Gastrocnemius medialis (tissue), 4 donors: Measurements from ENCODE around the gene TBC1D8. TPM values are rescaled to one million over a fixed set of nuclear protein-coding genes. Genes with fewer than 3 reads are reported as not detected.

Source experiments
- ATAC-seq, 2 donors: fragments of 150-250 bp; one replicate each; pipeline ENCODE4 v1.9.1; 2016
- DNase-seq, 2 donors: peaks; one replicate each; pipeline ENCODE4 v3.0.0-alpha.2; 2019
- H3K27ac ChIP-seq, 4 donors: fragments of 200-600 bp; sonication (generic); 1 replicate in 1 of 4; 2 replicates in 3 of 4; pipeline ENCODE4 v1.5.1; 2016 to 2018; ENCODE audit warnings: mild to moderate bottlenecking in 2 of 4, moderate library complexity in 1 of 4
- H3K27me3 ChIP-seq, 3 donors: fragments of 200-600 bp; sonication (generic) in 2 of 3; 1 replicate in 1 of 3; 2 replicates in 2 of 3; pipeline versions ENCODE4 v1.5.1 to v1.6.0; 2016 to 2019; ENCODE audit warnings: mild to moderate bottlenecking in 1 of 3, moderate library complexity in 1 of 3
- H3K36me3 ChIP-seq, 2 donors: fragments of 200-600 bp; sonication (generic) in 1 of 2; one replicate each; pipeline ENCODE4 v1.5.1; 2017 to 2018
- H3K4me1 ChIP-seq, 2 donors: fragments of 200-600 bp; sonication (generic) in 1 of 2; one replicate each; pipeline ENCODE4 v1.5.1; 2016 to 2017; ENCODE audit warnings: mild to moderate bottlenecking in 2 of 2
- H3K4me3 ChIP-seq, 4 donors: fragments of 200-600 bp; sonication (generic) in 3 of 4; 1 replicate in 1 of 4; 2 replicates in 3 of 4; pipeline ENCODE4 v1.5.1; 2016 to 2019; ENCODE audit warnings: mild to moderate bottlenecking in 2 of 4
- H3K9me3 ChIP-seq, 3 donors: fragments of 200-600 bp; sonication (generic) in 2 of 3; 1 replicate in 1 of 3; 2 replicates in 2 of 3; pipeline ENCODE4 v1.5.1; 2016 to 2019
- CTCF ChIP-seq, 5 experiments: fragments of 450-650 bp in 3 of 5; fragments of 200-600 bp in 2 of 5; sonication (generic) in 2 of 5; IDR thresholded peaks in 4 of 5; conservative IDR thresholded peaks in 1 of 5; 1 replicate in 4 of 5; 2 replicates in 1 of 5; pipeline ENCODE4 v1.5.1; 2016 to 2019; ENCODE audit warnings: antibody characterized with exemption in 5 of 5, mild to moderate bottlenecking in 3 of 5, moderate library complexity in 3 of 5
- POLR2A ChIP-seq, 2 donors: fragments of 450-650 bp; IDR thresholded peaks; one replicate each; pipeline ENCODE4 v1.6.1; 2017; ENCODE audit warnings: antibody characterized with exemption in 2 of 2, mild to moderate bottlenecking in 2 of 2, moderate library complexity in 2 of 2
- in situ Hi-C, 4 donors: fragments of 200-750 bp; cut with MboI; loops; one replicate each; pipeline versions ENCODE4 v1.15.0 to v1.8.0; 2017; ENCODE audit warnings: low sequenced_read_pairs in 4 of 4
- intact Hi-C: fragments of 100-400 bp; cut with DNase I; formaldehyde crosslinking; loops from one replicate; pipeline ENCODE4 v1.15.1; 2023; ENCODE audit warnings: low total_unique reads
- total RNA-seq, 4 donors: library from RNA; depleted of rRNA; stranded (reverse); fragments of >200 nt; gene quantifications; one replicate each; pipeline versions ENCODE4 v1.1.0 to v1.2.3, GENCODE V29; 2016

TBC1D8 gene
- total RNA-seq, 4 donors from 2014 or later, result 103 to 298 (median 201) TPM

GRCh38 chr2:101152272-101153076 lies 1.3 kb upstream of the TBC1D8 start:
- TF ChIP-seq POLR2A (IDR thresholded peaks at IDR 0.05) (peak; percentile 47 to 68), CTCF (IDR thresholded peaks at IDR 0.05 in 4 of 5, conservative IDR thresholded peaks at IDR 0.05 in 1 of 5) (peak; percentile 82 to 86 (median 84))
- ATAC-seq (peak; percentile 62 to 73), DNase-seq (peak; percentile 44 to 80)
- peaks cover 44 to 47% of the 10 kb centered on the region in 2 donors for H3K4me1 ChIP-seq
- intact Hi-C loops (loop anchor here (2.0 to 5.0 kb wide), 5 partner anchors 45 to 545 kb away; no protein-coding TSS in a partner anchor), in situ Hi-C loops (loop anchor here in 3 of 4 donors (5.0 to 25.0 kb wide), 6 partner anchors 145 to 548 kb away; partner anchors contain the start of gene RPL31 (in 1 of the 3))
- H3K9me3 ChIP-seq, result no peaks in the 10 kb centered on the region
- H3K27me3 ChIP-seq, result no peaks in the 10 kb centered on the region
- peak overlapping the region; percentile 55 to 94 (median 68) for H3K4me3 ChIP-seq
- H3K27ac ChIP-seq, result peak overlapping the region; percentile 84 to 97 (median 94)
- no peaks in the 10 kb centered on the region for H3K36me3 ChIP-seq

GRCh38 chr2:101151859-101152271 lies 683 bp upstream of the TBC1D8 start:
- Histone ChIP-seq H3K27ac (peak overlapping the region; percentile 84 to 97 (median 94)), H3K4me1 (peaks cover 50 to 53% of the 10 kb centered on the region in 2 donors), H3K9me3 (no peaks in the 10 kb centered on the region), H3K36me3 (no peaks in the 10 kb centered on the region), H3K27me3 (no peaks in the 10 kb centered on the region), H3K4me3 (peak overlapping the region; percentile 55 to 94 (median 68))
- DNase-seq, result no peak
- TF ChIP-seq POLR2A (IDR thresholded peaks at IDR 0.05) (no peak), CTCF (IDR thresholded peaks at IDR 0.05 in 4 of 5, conservative IDR thresholded peaks at IDR 0.05 in 1 of 5) (no peak)
- ATAC-seq, result peak; percentile 7 to 31
- in situ Hi-C loops, result loop anchor here in 3 of 4 donors (5.0 to 25.0 kb wide), 6 partner anchors 145 to 547 kb away; partner anchors contain the start of gene RPL31 (in 1 of the 3)
- intact Hi-C loops, result loop anchor here (1.0 to 5.0 kb wide), 9 partner anchors 27 to 545 kb away; partner anchors contain the start of genes NPAS2 and RPL31

GRCh38 chr2:101150306-101151145 lies 656 bp downstream of the TBC1D8 start:
- peak overlapping the region; percentile 67 to 99 (median 95) for H3K4me3 ChIP-seq
- no peaks in the 10 kb centered on the region for H3K36me3 ChIP-seq
- no peaks in the 10 kb centered on the region for H3K9me3 ChIP-seq
- in situ Hi-C loops, result loop anchor here in 3 of 4 donors (5.0 to 25.0 kb wide), 6 partner anchors 143 to 546 kb away; partner anchors contain the start of gene RPL31 (in 1 of the 3)
- DNase-seq, result no peak
- H3K27me3 ChIP-seq, result no peaks in the 10 kb centered on the region
- peaks cover 62 to 66% of the 10 kb centered on the region in 2 donors for H3K4me1 ChIP-seq
- ATAC-seq, result peak; percentile 6 to 23
- H3K27ac ChIP-seq, result peak overlapping the region; percentile 84 to 97 (median 94)
- no peak for TF ChIP-seq POLR2A (IDR thresholded peaks at IDR 0.05)
- no peak for TF ChIP-seq CTCF (IDR thresholded peaks at IDR 0.05 in 4 of 5, conservative IDR thresholded peaks at IDR 0.05 in 1 of 5)
- intact Hi-C loops, result loop anchor here (1.0 to 5.0 kb wide), 8 partner anchors 26 to 543 kb away; partner anchors contain the start of genes NPAS2 and RPL31
